Astrocyte (in vitro differentiated cells and primary cell): ENCODE measurements around the gene ARHGAP23.

Experiments
- CTCF ChIP-seq: IDR thresholded peaks from 2 replicates; pipeline ENCODE4 v1.5.1; 2011; ENCODE audit warnings: low read depth, mild to moderate bottlenecking, inconsistent platforms, low read length, moderate library complexity; ENCODE audit not compliant: insufficient read depth
- EZH2 ChIP-seq: IDR thresholded peaks from 2 replicates; pipeline ENCODE4 v1.6.1; 2012; ENCODE audit warnings: mild to moderate bottlenecking, low read length, inconsistent platforms; ENCODE audit not compliant: insufficient read depth

GRCh38 chr17:38485146-38485468 is 56.8 kb downstream of the ARHGAP23 start:
- TF ChIP-seq CTCF (no peak), EZH2 (no peak)
